ENCODE measurements around the gene RPS2.

RPS2 gene

DNA sequence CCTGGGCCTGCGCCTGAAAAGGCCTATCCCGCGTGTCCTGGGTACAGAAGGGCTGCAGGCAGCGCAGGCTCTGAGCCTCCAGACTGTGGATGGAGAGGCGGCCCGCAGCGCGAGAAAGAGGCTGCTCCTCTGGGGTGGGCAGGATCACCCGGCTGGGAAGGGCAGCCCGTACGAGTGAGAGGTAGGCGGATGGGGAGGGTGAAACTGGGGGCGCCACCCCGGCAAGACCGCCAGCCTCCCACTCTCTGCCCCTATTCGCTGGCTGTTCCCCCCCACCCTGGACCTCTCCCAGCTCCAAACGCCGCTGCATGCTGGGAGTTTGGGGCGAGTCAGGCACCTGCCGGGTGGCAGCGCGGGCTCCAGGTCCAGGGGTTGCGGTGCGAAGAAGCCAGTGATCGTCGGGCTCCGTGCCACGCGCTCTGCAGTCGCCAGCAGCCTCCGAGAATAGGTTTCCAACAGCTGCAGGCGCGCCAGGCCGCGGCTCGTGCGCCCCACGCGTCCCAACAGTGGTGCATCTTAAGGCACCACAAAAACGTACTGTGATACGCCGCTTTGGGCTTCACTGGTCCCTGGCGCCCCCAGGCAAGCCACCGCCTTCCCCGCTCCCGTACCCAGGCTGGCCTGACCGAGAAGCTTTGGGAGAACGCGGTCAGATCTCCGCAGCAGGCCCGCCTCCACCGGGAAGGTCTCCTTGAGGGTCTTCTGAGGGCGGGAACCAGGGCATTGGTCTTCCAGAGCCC is 15.6 kb upstream of the RPS2 start:
- DNase-seq (ENCODE audit: low spot score): no peak
- Histone ChIP-seq H3K36me3 (ENCODE audit: low read depth) (peaks cover 24% of the 10 kb centered on the region), H3K27me3 (ENCODE audit: insufficient read depth, poor library complexity, severe bottlenecking) (no peaks in the 10 kb centered on the region), H3K4me1 (ENCODE audit: insufficient read depth, poor library complexity, severe bottlenecking) (peaks cover 3% of the 10 kb centered on the region), H3K27ac (ENCODE audit: poor library complexity, severe bottlenecking) (peak overlapping the region; percentile 47), H3K4me3 (ENCODE audit: severe bottlenecking) (peak overlapping the region; percentile 41), H3K9me3 (ENCODE audit: severe bottlenecking) (no peaks in the 10 kb centered on the region)
- ATAC-seq (ENCODE audit: low read depth): peak; percentile 1; the same call in 1 of the 3 replicates
- TF ChIP-seq, protein P1, sequence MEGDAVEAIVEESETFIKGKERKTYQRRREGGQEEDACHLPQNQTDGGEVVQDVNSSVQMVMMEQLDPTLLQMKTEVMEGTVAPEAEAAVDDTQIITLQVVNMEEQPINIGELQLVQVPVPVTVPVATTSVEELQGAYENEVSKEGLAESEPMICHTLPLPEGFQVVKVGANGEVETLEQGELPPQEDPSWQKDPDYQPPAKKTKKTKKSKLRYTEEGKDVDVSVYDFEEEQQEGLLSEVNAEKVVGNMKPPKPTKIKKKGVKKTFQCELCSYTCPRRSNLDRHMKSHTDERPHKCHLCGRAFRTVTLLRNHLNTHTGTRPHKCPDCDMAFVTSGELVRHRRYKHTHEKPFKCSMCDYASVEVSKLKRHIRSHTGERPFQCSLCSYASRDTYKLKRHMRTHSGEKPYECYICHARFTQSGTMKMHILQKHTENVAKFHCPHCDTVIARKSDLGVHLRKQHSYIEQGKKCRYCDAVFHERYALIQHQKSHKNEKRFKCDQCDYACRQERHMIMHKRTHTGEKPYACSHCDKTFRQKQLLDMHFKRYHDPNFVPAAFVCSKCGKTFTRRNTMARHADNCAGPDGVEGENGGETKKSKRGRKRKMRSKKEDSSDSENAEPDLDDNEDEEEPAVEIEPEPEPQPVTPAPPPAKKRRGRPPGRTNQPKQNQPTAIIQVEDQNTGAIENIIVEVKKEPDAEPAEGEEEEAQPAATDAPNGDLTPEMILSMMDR (IDR thresholded peaks at IDR 0.05; ENCODE audit: poor library complexity, severe bottlenecking): no peak

DNA sequence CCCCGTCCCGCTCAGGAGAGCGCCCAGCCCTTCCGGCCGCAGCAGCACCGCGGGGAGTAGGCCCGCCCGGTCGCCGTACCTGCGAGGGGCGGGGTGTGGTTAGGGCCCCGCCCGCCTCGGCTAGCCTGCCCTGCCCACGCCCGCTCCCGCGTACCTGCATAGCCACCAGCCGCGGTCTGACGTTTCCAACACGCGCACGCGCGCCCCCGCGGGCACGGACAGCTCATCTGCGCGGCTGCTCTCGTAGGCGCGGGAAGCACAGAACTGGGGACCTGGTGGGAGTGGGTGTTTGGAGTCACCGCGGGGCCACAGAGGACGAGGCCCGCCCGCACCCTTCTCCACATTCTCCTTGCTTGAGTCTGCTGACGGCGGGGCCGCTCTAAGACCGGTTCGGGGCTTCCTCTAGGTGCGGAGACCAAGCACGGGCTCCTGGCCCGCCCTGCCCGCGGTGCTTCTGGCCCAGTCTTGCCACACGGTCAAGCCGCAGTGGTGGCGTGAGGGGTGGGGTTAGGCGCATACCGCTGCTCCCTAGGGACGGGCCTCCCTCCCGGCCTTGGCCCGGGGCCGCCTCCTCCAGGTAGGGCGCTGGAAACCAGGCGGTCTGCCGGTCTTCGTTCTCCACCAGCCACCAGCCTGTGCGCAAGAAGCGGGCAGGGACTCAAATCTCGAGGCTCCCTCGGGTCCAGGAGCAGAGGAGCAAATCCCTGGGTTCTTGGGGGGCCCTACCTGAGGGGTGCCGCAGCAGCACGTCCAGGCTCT is 14.8 kb upstream of the RPS2 start:
- peak; percentile 91 for DNase-seq (ENCODE audit: low spot score)
- H3K27me3 ChIP-seq (ENCODE audit: insufficient read depth, poor library complexity, severe bottlenecking): no peaks in the 10 kb centered on the region
- peaks cover 29% of the 10 kb centered on the region for H3K36me3 ChIP-seq (ENCODE audit: low read depth)
- TF ChIP-seq, protein P1 (IDR thresholded peaks at IDR 0.05; ENCODE audit: poor library complexity, severe bottlenecking): no peak
- no peaks in the 10 kb centered on the region for H3K9me3 ChIP-seq (ENCODE audit: severe bottlenecking)
- peak; percentile 57 for ATAC-seq (ENCODE audit: low read depth)
- peak overlapping the region; percentile 47 for H3K27ac ChIP-seq (ENCODE audit: poor library complexity, severe bottlenecking)
- peak overlapping the region; percentile 41 for H3K4me3 ChIP-seq (ENCODE audit: severe bottlenecking)
- H3K4me1 ChIP-seq (ENCODE audit: insufficient read depth, poor library complexity, severe bottlenecking): no peaks in the 10 kb centered on the region

DNA sequence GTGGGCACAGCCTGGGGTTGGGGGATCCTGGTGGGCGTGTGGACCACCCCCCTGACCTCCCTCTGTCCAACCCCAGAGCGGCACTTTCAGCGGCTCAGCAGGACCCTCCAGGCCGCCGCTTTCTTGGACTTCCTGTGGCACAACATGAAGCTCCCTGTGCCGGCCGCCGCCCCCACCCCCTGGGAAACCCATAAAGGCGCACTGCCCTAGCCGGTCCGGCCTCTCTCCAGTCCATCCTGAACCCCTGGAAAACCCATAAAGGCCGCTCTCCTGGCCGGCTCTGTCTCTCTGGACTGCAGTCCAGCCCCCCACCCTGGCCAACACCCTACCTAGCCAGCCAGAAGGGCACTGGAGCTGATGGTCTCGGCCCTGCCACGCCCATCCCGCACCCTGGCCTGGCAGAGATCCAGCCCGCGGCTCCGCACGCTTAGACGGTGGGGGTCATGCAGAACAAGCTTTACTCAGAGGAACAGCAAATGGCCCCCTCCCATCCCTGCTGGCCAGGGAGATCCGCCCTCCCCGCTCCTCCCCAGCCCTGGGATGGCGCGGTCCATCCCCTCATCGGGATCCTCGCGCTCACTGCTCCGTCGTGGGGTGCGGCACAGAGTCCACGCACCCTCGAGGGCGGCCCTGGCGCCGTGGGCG is 14.0 kb upstream of the RPS2 start:
- peaks cover 31% of the 10 kb centered on the region for H3K36me3 ChIP-seq (ENCODE audit: low read depth)
- no peaks in the 10 kb centered on the region for H3K4me1 ChIP-seq (ENCODE audit: insufficient read depth, poor library complexity, severe bottlenecking)
- H3K4me3 ChIP-seq (ENCODE audit: severe bottlenecking): peak overlapping the region; percentile 41
- H3K27me3 ChIP-seq (ENCODE audit: insufficient read depth, poor library complexity, severe bottlenecking): no peaks in the 10 kb centered on the region
- no peak for ATAC-seq (ENCODE audit: low read depth)
- no peak for DNase-seq (ENCODE audit: low spot score)
- TF ChIP-seq, protein P1 (IDR thresholded peaks at IDR 0.05; ENCODE audit: poor library complexity, severe bottlenecking): no peak
- H3K27ac ChIP-seq (ENCODE audit: poor library complexity, severe bottlenecking): peak overlapping the region; percentile 47
- H3K9me3 ChIP-seq (ENCODE audit: severe bottlenecking): no peaks in the 10 kb centered on the region

DNA sequence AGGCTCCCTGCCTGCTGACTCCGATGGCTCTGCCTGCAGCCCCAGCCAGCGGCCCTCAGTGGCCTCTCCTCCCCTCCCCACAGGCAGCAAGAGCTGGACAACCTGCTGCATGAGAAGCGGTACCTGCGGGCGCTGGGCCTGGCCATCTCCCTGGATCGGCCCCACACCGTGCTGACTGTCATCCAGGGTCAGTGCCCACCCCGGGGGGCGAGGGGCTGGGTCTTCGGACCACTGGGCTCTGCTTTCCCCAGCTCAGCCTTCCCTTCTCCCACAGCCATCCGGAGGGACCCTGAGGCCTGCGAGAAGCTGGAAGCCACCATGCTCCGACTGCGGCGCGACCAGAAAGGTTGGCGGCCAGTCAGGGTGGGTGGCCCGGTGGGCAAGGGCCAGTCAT is 13.2 kb upstream of the RPS2 start:
- no peaks in the 10 kb centered on the region for H3K4me1 ChIP-seq (ENCODE audit: insufficient read depth, poor library complexity, severe bottlenecking)
- TF ChIP-seq, protein P1 (IDR thresholded peaks at IDR 0.05; ENCODE audit: poor library complexity, severe bottlenecking): no peak

More for the DNA sequence above, 13.2 kb upstream of the RPS2 start:
- H3K36me3 ChIP-seq (ENCODE audit: low read depth): peaks cover 31% of the 10 kb centered on the region
- no peak overlapping the region for H3K4me3 ChIP-seq (ENCODE audit: severe bottlenecking)
- no peaks in the 10 kb centered on the region for H3K27me3 ChIP-seq (ENCODE audit: insufficient read depth, poor library complexity, severe bottlenecking)
- no peak overlapping the region for H3K27ac ChIP-seq (ENCODE audit: poor library complexity, severe bottlenecking)
- DNase-seq (ENCODE audit: low spot score): no peak
- no peaks in the 10 kb centered on the region for H3K9me3 ChIP-seq (ENCODE audit: severe bottlenecking)
- no peak for ATAC-seq (ENCODE audit: low read depth)
